ENCODE measurements around the gene ITPR1. TPM values are rescaled to one million over a fixed set of nuclear protein-coding genes. Genes with fewer than 3 reads are reported as not detected.

Gene ITPR1
- total RNA-seq, 4 donors from 2014 or later = 184 to 305 (median 218) TPM

GRCh38 chr3:4606911-4607310, 113.8 kb downstream of the ITPR1 start:
- Histone ChIP-seq H3K27ac (no peak overlapping the region), H3K4me1 (peaks cover 0 to 35% (median 2%) of the 10 kb centered on the region in 3 donors), H3K4me3 (no peak overlapping the region), H3K36me3 (no peaks in the 10 kb centered on the region), H3K27me3 (no peaks in the 10 kb centered on the region), H3K9me3 (no peaks in the 10 kb centered on the region)
- 8 to 50% methylated on average over 3 of the region's 4 CpGs for WGBS, 2 donors (ENCODE audit: low coverage in 1 of 2)
- ATAC-seq = no peak
- TF ChIP-seq CTCF (IDR thresholded peaks at IDR 0.05) (no peak), POLR2AphosphoS5 (IDR thresholded peaks at IDR 0.05) (no peak), POLR2A (IDR thresholded peaks at IDR 0.05) (no peak), EP300 (IDR thresholded peaks at IDR 0.05) (no peak)

- no peaks in the 10 kb centered on the region for H3K27me3 ChIP-seq
- H3K9me3 ChIP-seq = no peaks in the 10 kb centered on the region
- WGBS, 2 donors (ENCODE audit: low coverage in 1 of 2) = 67 to 72% methylated on average over 3 of the region's 3 CpGs
- no peak overlapping the region for H3K4me3 ChIP-seq
- TF ChIP-seq EP300 (IDR thresholded peaks at IDR 0.05) = no peak
- TF ChIP-seq POLR2AphosphoS5 (IDR thresholded peaks at IDR 0.05) = no peak
- no peak for TF ChIP-seq CTCF (IDR thresholded peaks at IDR 0.05)
- H3K27ac ChIP-seq = no peak overlapping the region
- no peaks in the 10 kb centered on the region for H3K36me3 ChIP-seq
- H3K4me1 ChIP-seq = peaks cover 0 to 5% (median 0%) of the 10 kb centered on the region in 3 donors
- ATAC-seq = no peak
These were observed 120.2 kb downstream of the ITPR1 start for GRCh38 chr3:4613366-4613765.

- Histone ChIP-seq H3K27me3 (no peaks in the 10 kb centered on the region), H3K4me1 (peaks cover 0 to 12% (median 2%) of the 10 kb centered on the region in 3 donors), H3K9me3 (no peaks in the 10 kb centered on the region), H3K27ac (no peak overlapping the region), H3K36me3 (no peaks in the 10 kb centered on the region), H3K4me3 (no peak overlapping the region)
- no peak for TF ChIP-seq CTCF (IDR thresholded peaks at IDR 0.05)
- 81 to 82% methylated on average over 5 of the region's 5 CpGs for WGBS, 2 donors (ENCODE audit: low coverage in 1 of 2)
- no peak for ATAC-seq
These were observed 120.9 kb downstream of the ITPR1 start for GRCh38 chr3:4614070-4614469.

GRCh38 chr3:4614927-4615326, 121.8 kb downstream of the ITPR1 start:
- Histone ChIP-seq H3K4me3 (no peak overlapping the region), H3K27me3 (no peaks in the 10 kb centered on the region), H3K36me3 (no peaks in the 10 kb centered on the region), H3K4me1 (peaks cover 0 to 13% (median 2%) of the 10 kb centered on the region in 3 donors), H3K9me3 (no peaks in the 10 kb centered on the region), H3K27ac (no peak overlapping the region)
- ATAC-seq = no peak
- no peak for TF ChIP-seq POLR2A (IDR thresholded peaks at IDR 0.05)
- no peak for TF ChIP-seq CTCF (IDR thresholded peaks at IDR 0.05)
- TF ChIP-seq EP300 (IDR thresholded peaks at IDR 0.05) = no peak
- TF ChIP-seq POLR2AphosphoS5 (IDR thresholded peaks at IDR 0.05) = no peak
- 94% methylated on average over 3 of the region's 3 CpGs; no CpG with 5 or more reads in 1 of the 2 donors for WGBS, 2 donors (ENCODE audit: low coverage in 1 of 2)

GRCh38 chr3:4615750-4616149, 122.6 kb downstream of the ITPR1 start:
- H3K27me3 ChIP-seq = no peaks in the 10 kb centered on the region
- no peak overlapping the region for H3K4me3 ChIP-seq
- H3K36me3 ChIP-seq = no peaks in the 10 kb centered on the region
- TF ChIP-seq POLR2AphosphoS5 (IDR thresholded peaks at IDR 0.05) (no peak), POLR2A (IDR thresholded peaks at IDR 0.05) (no peak), EP300 (IDR thresholded peaks at IDR 0.05) (no peak), CTCF (IDR thresholded peaks at IDR 0.05) (no peak)
- H3K9me3 ChIP-seq = no peaks in the 10 kb centered on the region
- 19 to 24% methylated on average over 3 of the region's 3 CpGs for WGBS, 2 donors (ENCODE audit: low coverage in 1 of 2)
- H3K27ac ChIP-seq = no peak overlapping the region
- ATAC-seq = no peak
- H3K4me1 ChIP-seq = peaks cover 0 to 13% (median 2%) of the 10 kb centered on the region in 3 donors

All from gastroesophageal sphincter (tissue), 4 donors.